Neutrophil (primary cell): ENCODE data around the gene POC1A.

Experiments
- H3K27ac ChIP-seq: fragments of 200-600 bp; sonication (generic); 2 replicates; pipeline ENCODE4 v1.5.1; 2016; ENCODE audit warnings: mild to moderate bottlenecking, moderate library complexity
- H3K27me3 ChIP-seq: fragments of 200-600 bp; sonication (generic); 2 replicates; pipeline ENCODE4 v1.6.0; 2016; ENCODE audit warnings: mild to moderate bottlenecking
- H3K36me3 ChIP-seq: fragments of 200-600 bp; sonication (generic); 2 replicates; pipeline ENCODE4 v1.5.1; 2017
- H3K4me1 ChIP-seq, 2 experiments: fragments of 200-600 bp in 1 of 2; sonication (generic) in 1 of 2; 1 replicate in 1 of 2; 2 replicates in 1 of 2; pipeline versions ENCODE4 v1.5.1 to v1.6.1; 2013 to 2016; ENCODE audit warnings: low read depth in 1 of 2, low read length in 1 of 2, mild to moderate bottlenecking in 1 of 2, moderate library complexity in 1 of 2; ENCODE audit not compliant: control insufficient read depth in 1 of 2, insufficient read depth in 1 of 2
- H3K4me3 ChIP-seq, 2 experiments: fragments of 200-600 bp in 1 of 2; sonication (generic) in 1 of 2; 1 replicate in 1 of 2; 2 replicates in 1 of 2; pipeline ENCODE4 v1.5.1; 2013 to 2016; ENCODE audit warnings: low read depth in 1 of 2, low read length in 1 of 2, mild to moderate bottlenecking in 1 of 2, moderate library complexity in 1 of 2
- H3K9me3 ChIP-seq: fragments of 200-600 bp; sonication (generic); 2 replicates; pipeline ENCODE4 v1.5.1; 2016
- CTCF ChIP-seq: fragments of 200-600 bp; sonication (generic); IDR thresholded peaks from 2 replicates; pipeline ENCODE4 v1.5.1; 2016; ENCODE audit warnings: antibody characterized with exemption

The POC1A gene

GRCh38 chr3:52057812-52058495 lies 96.3 kb downstream of the POC1A start:
- Histone ChIP-seq H3K4me3 (peak overlapping the region; percentile 74 to 88), H3K36me3 (no peaks in the 10 kb centered on the region), H3K4me1 (peaks cover 39 to 41% of the 10 kb centered on the region in 2 experiments), H3K27me3 (no peaks in the 10 kb centered on the region), H3K27ac (no peak overlapping the region), H3K9me3 (no peaks in the 10 kb centered on the region)
- no peak for TF ChIP-seq CTCF

- peak; percentile 56 for TF ChIP-seq CTCF
- H3K36me3 ChIP-seq: no peaks in the 10 kb centered on the region
- H3K4me3 ChIP-seq: peak overlapping the region; percentile 74 to 88
- H3K27me3 ChIP-seq: no peaks in the 10 kb centered on the region
- H3K9me3 ChIP-seq: no peaks in the 10 kb centered on the region
- peak overlapping the region; percentile 91 for H3K27ac ChIP-seq
- peaks cover 47 to 49% of the 10 kb centered on the region in 2 experiments for H3K4me1 ChIP-seq
Observed at GRCh38 chr3:52056968-52057811, 97.0 kb downstream of the POC1A start.

GRCh38 chr3:52056521-52056967 lies 97.7 kb downstream of the POC1A start, which contains the start of gene DUSP7:
Gene DUSP7 (minus strand): TSS chr3:52056571. CDS start chr3:52056366, 205 bp downstream.
- Histone ChIP-seq H3K4me3 (peak within 1 kb of the TSS; percentile 88 to 91), H3K4me1 (peaks cover 53 to 55% of the 10 kb centered on the region in 2 experiments)
- no peak for TF ChIP-seq CTCF

GRCh38 chr3:52055537-52056351 lies 98.5 kb downstream of the POC1A start:
- Histone ChIP-seq H3K27ac (peak overlapping the region; percentile 71), H3K4me3 (peak overlapping the region; percentile 78 to 91), H3K4me1 (peaks cover 55 to 56% of the 10 kb centered on the region in 2 experiments), H3K36me3 (no peaks in the 10 kb centered on the region), H3K27me3 (no peaks in the 10 kb centered on the region), H3K9me3 (no peaks in the 10 kb centered on the region)
- TF ChIP-seq CTCF: peak; percentile 43

More at GRCh38 chr3:52056521-52056967, 97.7 kb downstream of the POC1A start, which contains the start of gene DUSP7:
- Histone ChIP-seq H3K36me3 (no peaks in the 10 kb centered on the region), H3K27ac (peak within 1 kb of the TSS; percentile 91), H3K9me3 (no peaks in the 10 kb centered on the region), H3K27me3 (no peaks in the 10 kb centered on the region)
